Left ventricle myocardium inferior (tissue), 1 donor: ENCODE data around the gene A3GALT2. TPM values are rescaled to one million over a fixed set of nuclear protein-coding genes. Genes with fewer than 3 reads are reported as not detected.

Experiments used
- DNase-seq: peaks from one replicate; pipeline ENCODE4 v3.0.0-alpha.2; 2020
- H3K27ac ChIP-seq: fragments of 200-600 bp; replicated peaks from 2 replicates; pipeline ENCODE4 v1.8.0; 2021
- H3K27me3 ChIP-seq: fragments of 200-600 bp; 2 replicates; pipeline ENCODE4 v1.8.0; 2021; ENCODE audit warnings: low read depth
- H3K36me3 ChIP-seq: fragments of 200-600 bp; 2 replicates; pipeline ENCODE4 v1.8.0; 2021
- H3K4me1 ChIP-seq: fragments of 200-600 bp; 2 replicates; pipeline ENCODE4 v1.8.0; 2021
- H3K4me3 ChIP-seq: fragments of 200-600 bp; 2 replicates; pipeline ENCODE4 v1.8.0; 2021; ENCODE audit warnings: mild to moderate bottlenecking, moderate library complexity
- H3K9me3 ChIP-seq: fragments of 200-600 bp; replicated peaks from 2 replicates; pipeline ENCODE4 v1.8.0; 2021
- CTCF ChIP-seq: fragments of 200-600 bp; IDR thresholded peaks from 2 replicates; pipeline ENCODE4 v1.8.0; 2021; ENCODE audit warnings: antibody characterized with exemption, mild to moderate bottlenecking, borderline replicate concordance
- intact Hi-C: fragments of 100-400 bp; cut with micrococcal nuclease; formaldehyde crosslinking; loops from one replicate; pipeline ENCODE4 v1.11.0; 2022
- total RNA-seq: library from RNA; stranded (reverse); fragmentation: NEBNext Ultra II Directional; extraction: Animal tissue kit (Norgen Biotek cat#: 25700); gene quantifications from one replicate; pipeline ENCODE4 v1.2.1, GENCODE V29; 2021
- donor health status: DM: no; HTN: yes; CAD: no; lungs with severe emphysema.

The A3GALT2 gene
- total RNA-seq, 1 donor from 2014 or later: not detected

DNA sequence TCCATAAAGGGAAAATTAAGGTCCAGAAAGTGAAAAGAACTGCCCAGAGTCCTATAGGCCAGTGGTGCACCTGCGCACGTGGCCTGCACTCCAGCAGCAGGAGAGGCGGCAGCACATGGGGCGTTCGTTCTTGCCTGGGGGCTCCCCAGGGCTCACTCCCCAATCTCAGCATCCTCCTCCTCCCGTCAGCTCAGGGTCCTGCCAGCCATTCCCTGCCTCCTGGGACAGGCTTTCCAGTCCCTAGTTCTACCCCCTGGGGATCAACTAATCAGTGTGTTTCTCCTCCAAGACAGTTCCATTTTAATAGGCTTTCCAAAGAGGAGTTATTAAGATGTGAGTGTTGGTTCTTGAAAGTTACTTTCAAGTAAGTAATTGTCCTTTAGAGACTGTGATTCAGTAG is 1.2 kb upstream of the A3GALT2 start:
- Histone ChIP-seq H3K27me3 (no peaks in the 10 kb centered on the region), H3K4me3 (no peak overlapping the region), H3K36me3 (peaks cover 49% of the 10 kb centered on the region), H3K4me1 (peaks cover 29% of the 10 kb centered on the region), H3K9me3 (no peaks in the 10 kb centered on the region), H3K27ac (no peak overlapping the region)
- intact Hi-C loops: no loop called here
- DNase-seq: no peak
- TF ChIP-seq CTCF: no peak

GRCh38 chr1:33321178-33321577 is 280 bp upstream of the A3GALT2 start:
- no peak for DNase-seq
- Histone ChIP-seq H3K4me3 (no peak overlapping the region), H3K27me3 (no peaks in the 10 kb centered on the region), H3K9me3 (no peaks in the 10 kb centered on the region), H3K36me3 (peaks cover 39% of the 10 kb centered on the region), H3K4me1 (peaks cover 20% of the 10 kb centered on the region), H3K27ac (no peak overlapping the region)
- intact Hi-C loops: no loop called here
- no peak for TF ChIP-seq CTCF

- Histone ChIP-seq H3K36me3 (peaks cover 28% of the 10 kb centered on the region), H3K27me3 (no peaks in the 10 kb centered on the region), H3K9me3 (no peaks in the 10 kb centered on the region), H3K27ac (no peak overlapping the region), H3K4me1 (peaks cover 9% of the 10 kb centered on the region), H3K4me3 (no peak overlapping the region)
- DNase-seq: no peak
- TF ChIP-seq CTCF: no peak
- intact Hi-C loops: no loop called here
These were observed 814 bp downstream of the A3GALT2 start for GRCh38 chr1:33319949-33320618.

- Histone ChIP-seq H3K27ac (no peak overlapping the region), H3K9me3 (no peaks in the 10 kb centered on the region), H3K4me1 (peaks cover 2% of the 10 kb centered on the region), H3K36me3 (peaks cover 21% of the 10 kb centered on the region), H3K4me3 (no peak overlapping the region), H3K27me3 (no peaks in the 10 kb centered on the region)
- DNase-seq: no peak
- TF ChIP-seq CTCF: no peak
- intact Hi-C loops: no loop called here
These were observed 1.5 kb downstream of the A3GALT2 start for GRCh38 chr1:33319186-33319948.

DNA sequence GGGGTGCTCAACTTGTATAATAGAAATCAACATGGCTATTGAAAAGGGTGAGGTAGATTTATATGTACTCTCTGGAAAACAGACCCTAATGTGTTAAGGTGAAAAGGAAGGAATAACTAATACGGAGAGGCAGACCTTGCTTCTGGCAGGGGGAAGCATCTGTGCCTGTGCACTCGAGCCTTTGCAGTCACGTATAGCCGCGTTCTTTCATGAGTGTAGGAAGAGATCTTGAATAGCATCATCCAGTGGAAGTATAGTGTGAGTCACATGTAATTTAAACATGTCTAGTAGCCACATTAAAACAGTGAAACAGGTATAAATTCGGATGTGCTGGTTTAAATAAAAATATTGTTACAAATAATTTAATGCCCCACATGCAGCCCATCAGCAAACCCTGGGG is 3.0 kb downstream of the A3GALT2 start:
- Histone ChIP-seq H3K27ac (no peak overlapping the region), H3K9me3 (no peaks in the 10 kb centered on the region), H3K4me3 (no peak overlapping the region), H3K4me1 (no peaks in the 10 kb centered on the region), H3K27me3 (no peaks in the 10 kb centered on the region), H3K36me3 (peaks cover 7% of the 10 kb centered on the region)
- no peak for DNase-seq
- TF ChIP-seq CTCF: no peak
- intact Hi-C loops: no loop called here
